K562 (cell line): ENCODE results near the gene TANC1. TPM values are rescaled to one million over a fixed set of nuclear protein-coding genes. Genes with fewer than 3 reads are reported as not detected.

Experiments used
- ATAC-seq: fragments of 200-7000 bp; cut with Tn5 transposase; 3 replicates; pipeline ENCODE4 v1.9.1; 2020; ENCODE audit warnings: moderate library complexity
- BruUV-seq: library from RNA; stranded (reverse); fragments of 400-500 nt; replicated peaks from 2 replicates; lab custom pipeline; 2021; lab: Mats Ljungman, UMichigan
- CTCF ChIA-PET: fragments of 300-600 bp; formaldehyde crosslinking; extraction: SDS; loops from one replicate; lab custom pipeline; 2021; ENCODE audit warnings: low intra/inter-chr PET ratio; lab: Yijun Ruan, JAX
- POLR2A ChIA-PET: fragments of 300-600, 350-650 bp; sonication (Branson Sonifier 250); formaldehyde crosslinking; extraction: SDS; loops from one replicate; lab custom pipeline; 2021; ENCODE audit warnings: antibody characterized with exemption, inconsistent platforms; lab: Yijun Ruan, JAX
- DNase-seq, 4 experiments: peaks; one replicate each; pipeline versions ENCODE4 v3.0.0 to v3.0.0-alpha.2; 2011 to 2018; ENCODE audit warnings: low spot score in 3 of 4, mixed read lengths in 3 of 4; ENCODE audit errors: extremely low read depth in 1 of 4
- FAIRE-seq: peaks from 2 replicates; lab custom pipeline; 2011; peaks lifted over from hg19 to GRCh38; lab: Jason Lieb, UNC
- H2AFZ ChIP-seq: 2 replicates; pipeline ENCODE4 v1.6.0; 2011; ENCODE audit warnings: low read depth, low read length, control low read depth, inconsistent platforms
- H3K27ac ChIP-seq: fragments of 200-600 bp; 3 replicates; pipeline ENCODE4 v1.8.0; 2011; ENCODE audit warnings: low read depth, mild to moderate bottlenecking, control low read depth, inconsistent platforms, low read length, moderate library complexity, mixed read lengths; ENCODE audit errors: extremely low read depth
- H3K27me3 ChIP-seq, 2 experiments: fragments of 300-600 bp in 1 of 2; 2 replicates in 1 of 2; 3 replicates in 1 of 2; pipeline versions ENCODE4 v1.6.0 to v1.8.0; 2011; ENCODE audit warnings: inconsistent platforms in 2 of 2, low read length in 2 of 2, mild to moderate bottlenecking in 1 of 2, mixed read lengths in 1 of 2, moderate library complexity in 1 of 2; ENCODE audit not compliant: control insufficient read depth in 2 of 2, insufficient read depth in 2 of 2
- H3K36me3 ChIP-seq: fragments of 300-600 bp; 3 replicates; pipeline ENCODE4 v1.8.0; 2011; ENCODE audit warnings: mild to moderate bottlenecking, low read length, inconsistent platforms; ENCODE audit not compliant: control insufficient read depth, insufficient read depth
- H3K4me1 ChIP-seq, 2 experiments: fragments of 200-600 bp in 1 of 2; replicated peaks in 1 of 2; 2 replicates in 1 of 2; 3 replicates in 1 of 2; pipeline versions ENCODE4 v1.5.1 to v1.8.0; 2011; ENCODE audit warnings: inconsistent platforms in 2 of 2, low read length in 2 of 2, mild to moderate bottlenecking in 1 of 2, mixed read lengths in 1 of 2, moderate library complexity in 1 of 2; ENCODE audit not compliant: control insufficient read depth in 2 of 2, insufficient read depth in 2 of 2
- H3K4me2 ChIP-seq: 2 replicates; pipeline ENCODE4 v1.6.1; 2011; ENCODE audit warnings: low read length, control low read depth, inconsistent platforms, mixed read lengths; ENCODE audit not compliant: insufficient read depth
- H3K4me3 ChIP-seq: fragments of 200-600 bp; sonication (generic), shearing (Covaris generic); 2 replicates; pipeline ENCODE4 v1.5.1; 2016; ENCODE audit warnings: control low read depth, inconsistent platforms
- H3K79me2 ChIP-seq: fragments of 200-600 bp; 3 replicates; pipeline ENCODE4 v1.8.0; 2011; ENCODE audit warnings: low read length, inconsistent platforms; ENCODE audit not compliant: control insufficient read depth, insufficient read depth
- H3K9ac ChIP-seq, 2 experiments: 2 replicates each; pipeline versions ENCODE4 v1.6.0 to v1.6.1; 2011; ENCODE audit warnings: low read depth in 2 of 2, low read length in 2 of 2, control low read depth in 1 of 2, inconsistent platforms in 1 of 2, mild to moderate bottlenecking in 1 of 2, mixed read lengths in 1 of 2; ENCODE audit not compliant: insufficient read depth in 1 of 2
- H3K9me1 ChIP-seq: one replicate; pipeline ENCODE4 v1.6.0; 2011; ENCODE audit warnings: inconsistent platforms, mild to moderate bottlenecking, low read length, moderate library complexity; ENCODE audit not compliant: control insufficient read depth, insufficient read depth
- H3K9me3 ChIP-seq: replicated peaks from 2 replicates; pipeline ENCODE4 v1.5.1; 2011; ENCODE audit warnings: low read depth, low read length, inconsistent platforms; ENCODE audit not compliant: control insufficient read depth, insufficient read depth
- H4K20me1 ChIP-seq: replicated peaks from 2 replicates; pipeline ENCODE4 v1.6.1; 2011; ENCODE audit warnings: low read length, inconsistent platforms, mixed read lengths; ENCODE audit not compliant: control insufficient read depth, insufficient read depth
- CBFB ChIP-seq: sonication (generic); formaldehyde crosslinking; IDR thresholded peaks from 2 replicates; pipeline ENCODE4 v1.4.0; 2020; ENCODE audit warnings: mild to moderate bottlenecking, missing genetic modification reagents
- CEBPB ChIP-seq: fragments of 450-650 bp; IDR thresholded peaks from 2 replicates; pipeline ENCODE4 v1.6.1; 2016; ENCODE audit warnings: missing genetic modification characterization, missing compliant biosample characterization
- ELF4 ChIP-seq: fragments of 450-650 bp; formaldehyde crosslinking; IDR thresholded peaks from 2 replicates; pipeline ENCODE4 v1.4.0; 2022; ENCODE audit warnings: missing genetic modification characterization
- FOXJ2 ChIP-seq: fragments of 200-800 bp; sonication (Bioruptor generic); IDR thresholded peaks from 2 replicates; pipeline ENCODE4 v1.6.1; 2016; ENCODE audit warnings: missing genetic modification characterization, missing compliant biosample characterization
- POLR2B ChIP-seq: fragments of 450-650 bp; IDR thresholded peaks from 2 replicates; pipeline ENCODE4 v1.6.1; 2018; ENCODE audit warnings: low read depth; ENCODE audit not compliant: partially characterized antibody
- POLR2G ChIP-seq: fragments of 200-400 bp; formaldehyde crosslinking; IDR thresholded peaks from 2 replicates; pipeline ENCODE4 v1.6.1; 2017; ENCODE audit warnings: low read depth, mild to moderate bottlenecking, antibody characterized with exemption, low read length, moderate library complexity
- RB1 ChIP-seq: fragments of 450-650 bp; IDR thresholded peaks from 2 replicates; pipeline ENCODE4 v1.6.1; 2017; ENCODE audit warnings: low read depth, mild to moderate bottlenecking
- RBM17 ChIP-seq: fragments of 200-400 bp; formaldehyde crosslinking; IDR thresholded peaks from 2 replicates; pipeline ENCODE4 v1.6.1; 2017; ENCODE audit warnings: low read depth, mild to moderate bottlenecking, low read length, borderline replicate concordance
- TCF3 ChIP-seq: sonication (generic); formaldehyde crosslinking; IDR thresholded peaks from 2 replicates; pipeline ENCODE4 v1.4.0; 2020; ENCODE audit warnings: mild to moderate bottlenecking, missing genetic modification reagents
- ZNF140 ChIP-seq: fragments of 250-450 bp; sonication (Bioruptor Pico); IDR thresholded peaks from 2 replicates; pipeline ENCODE4 v1.8.0; 2021; ENCODE audit warnings: moderate library complexity, mild to moderate bottlenecking, inconsistent platforms
- ZNF23 ChIP-seq: fragments of 250-450 bp; sonication (Bioruptor Pico); IDR thresholded peaks from 2 replicates; pipeline ENCODE4 v1.4.0; 2020; ENCODE audit warnings: mild to moderate bottlenecking
- WGBS: fragments of 100-300 bp; shearing (Covaris generic); methylation state at CpG from one replicate; pipeline ENCODE4 v1.1.6; 2016; ENCODE audit warnings: low coverage, mixed read lengths; ENCODE audit not compliant: insufficient coverage; ENCODE audit errors: missing lambda C conversion rate; 5-methylcytosine and 5-hydroxymethylcytosine counted together
- in situ Hi-C: fragments of 300-500 bp; cut with MboI; formaldehyde crosslinking; loops from 4 replicates; pipeline ENCODE4 v1.15.0; 2018; ENCODE audit warnings: inconsistent platforms, mixed read lengths
- intact Hi-C: fragments of 100-400 bp; cut with micrococcal nuclease; formaldehyde crosslinking; loops from 2 replicates; pipeline ENCODE4 v1.14.2; 2022
- polyA plus RNA-seq, 8 experiments: library from polyadenylated mRNA; depleted of rRNA in 4 of 8; stranded (reverse) in 5 of 8; unstranded in 3 of 8; fragments of >200 nt; fragmentation: Nextera tagmentation in 2 of 8; fragmentation: Illumina TruSeq in 1 of 8; extraction: Ambion mirVana in 2 of 8; extraction: Trizol in 1 of 8; gene quantifications; 2 replicates each; pipeline versions ENCODE4 v1.2.1 to v1.2.3, GENCODE V29; 2011 to 2014; ENCODE audit warnings: inconsistent platforms in 1 of 8, missing spikeins in 1 of 8
- total RNA-seq, 7 experiments: library from RNA; depleted of rRNA in 6 of 7; stranded (reverse); fragments of >200 nt in 6 of 7; fragmentation: Illumina TruSeq in 2 of 7; extraction: Trizol in 2 of 7; gene quantifications; 2 replicates each; pipeline versions ENCODE4 v1.2.1 to v1.2.3, GENCODE V29; 2011 to 2021; ENCODE audit warnings: low replicate concordance in 1 of 7

TANC1 gene
- total and polyA plus RNA-seq, 9 of the 15 experiments (the other 6 are each of a cell fraction or from before 2014, with no cell fraction given) = under 0.01 to 0.20 (median 0.07) TPM; not detected in 1

DNA sequence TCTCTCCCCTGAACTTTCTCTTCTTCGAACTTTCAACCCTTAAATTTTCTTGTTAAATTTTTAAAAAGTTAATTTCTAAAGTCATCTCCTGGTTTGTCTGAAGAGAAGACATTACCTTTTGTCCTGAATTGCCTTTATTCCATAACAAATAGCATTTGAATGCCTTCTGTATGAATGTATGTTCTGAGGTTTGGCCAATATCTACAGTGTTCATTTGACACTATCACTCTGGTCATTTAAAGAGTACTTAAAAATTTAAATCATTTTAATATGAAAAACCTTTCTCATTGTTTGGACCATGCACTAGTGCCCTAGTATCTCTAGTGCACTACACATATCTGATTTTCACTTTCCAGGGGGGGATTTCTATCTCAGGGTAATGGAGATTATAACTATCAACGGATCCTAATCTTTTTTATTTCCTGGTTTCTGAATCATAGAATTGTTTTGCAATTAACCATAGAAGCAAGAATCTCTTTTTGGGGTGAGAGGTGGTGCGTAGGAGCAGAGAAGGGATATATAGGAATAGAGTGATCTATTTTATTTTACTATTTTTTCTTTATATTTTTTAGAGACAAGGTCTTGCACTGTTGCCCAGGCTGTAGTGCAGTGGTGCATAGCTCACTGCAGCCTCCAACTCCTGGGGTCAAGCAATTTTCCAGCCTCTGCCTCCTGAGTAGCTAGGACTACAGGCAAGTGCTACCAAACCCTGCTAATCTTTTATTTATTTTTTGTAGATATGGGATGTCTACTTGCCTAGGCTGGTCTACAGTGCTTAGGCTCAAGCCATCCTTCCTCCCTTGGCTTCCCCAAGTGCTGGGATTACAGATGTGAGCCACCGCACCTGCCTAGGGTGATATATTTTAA, 25.5 kb downstream of the TANC1 start:
- BruUV-seq = no TSS peak
- CTCF ChIA-PET = no interaction called here
- intact Hi-C loops = no loop called here

GRCh38 chr2:158994920-158995676, 26.7 kb downstream of the TANC1 start:
- Histone ChIP-seq H3K9me1 (no peaks in the 10 kb centered on the region), H3K9me3 (no peaks in the 10 kb centered on the region), H4K20me1 (no peaks in the 10 kb centered on the region), H3K4me1 (no peaks in the 10 kb centered on the region; a peak in 1 of 5 replicates), H3K27me3 (peaks cover 14 to 36% of the 10 kb centered on the region in 2 experiments; a peak in 4 of 5 replicates), H3K27ac (no peak overlapping the region), H2AFZ (no peak overlapping the region), H3K36me3 (no peaks in the 10 kb centered on the region), H3K4me2 (no peak overlapping the region), H3K9ac (no peak overlapping the region), H3K4me3 (no peak overlapping the region), H3K79me2 (no peaks in the 10 kb centered on the region)
- in situ Hi-C loops = no loop called here
- FAIRE-seq (no peak), ATAC-seq (no peak), DNase-seq (no peak)
- 0% methylated on average over 5 of the region's 5 CpGs for WGBS
- CTCF ChIA-PET = no interaction called here
- POLR2A ChIA-PET = interaction anchor here (0.6 kb wide), 1 partner anchor 164 kb away, joined by 3 read pairs; no protein-coding TSS in a partner anchor
- no TSS peak for BruUV-seq
- TF ChIP-seq CEBPB (tag) = 0 out of 2 replicates have a peak, but pooled peaks have one; percentile 10
- TF ChIP-seq RB1 = no peak
- TF ChIP-seq RBM17 = no peak
- TF ChIP-seq POLR2B = no peak
- TF ChIP-seq ZNF23 (CRISPR knock-in tag) = no peak
- TF ChIP-seq ELF4 (CRISPR knock-in tag) = no peak
- intact Hi-C loops = no loop called here

More for the DNA sequence above, 25.5 kb downstream of the TANC1 start:
- Histone ChIP-seq H3K27ac (no peak overlapping the region), H3K4me3 (no peak overlapping the region), H4K20me1 (no peaks in the 10 kb centered on the region), H3K9ac (no peak overlapping the region), H3K4me1 (no peaks in the 10 kb centered on the region; a peak in 1 of 5 replicates), H2AFZ (no peak overlapping the region), H3K9me1 (no peaks in the 10 kb centered on the region), H3K9me3 (no peaks in the 10 kb centered on the region), H3K36me3 (no peaks in the 10 kb centered on the region), H3K4me2 (no peak overlapping the region), H3K79me2 (no peaks in the 10 kb centered on the region), H3K27me3 (peaks cover 12 to 40% of the 10 kb centered on the region in 2 experiments; a peak in 4 of 5 replicates)
- ATAC-seq (no peak), DNase-seq (no peak), FAIRE-seq (no peak)
- POLR2A ChIA-PET = no interaction called here
- 5% methylated on average over 4 of the region's 4 CpGs for WGBS
- TF ChIP-seq ZNF140 (CRISPR knock-in tag) = no peak
- no peak for TF ChIP-seq CBFB (CRISPR knock-in tag)
- no peak for TF ChIP-seq FOXJ2 (tag)
- TF ChIP-seq POLR2G = no peak
- no peak for TF ChIP-seq TCF3 (CRISPR knock-in tag)
- in situ Hi-C loops = no loop called here
